Panc1 (cell line): ENCODE data around the gene SLF1. TPM values are rescaled to one million over a fixed set of nuclear protein-coding genes. Genes with fewer than 3 reads are reported as not detected.

Experiments used
- ATAC-seq: fragments of 200-7000 bp; cut with Tn5 transposase; 2 replicates; pipeline ENCODE4 v1.9.1; 2020; ENCODE audit warnings: mild to moderate bottlenecking, moderate library complexity
- BruUV-seq: library from RNA; stranded (reverse); fragments of 400-500 nt; replicated peaks from 2 replicates; lab custom pipeline; 2021; lab: Mats Ljungman, UMichigan
- CTCF ChIA-PET: fragments of 300-600 bp; sonication (Branson Sonifier 250); formaldehyde crosslinking; loops from one replicate; lab custom pipeline; 2022; ENCODE audit warnings: antibody characterized with exemption; lab: Charles Lee
- POLR2A ChIA-PET: fragments of 300-600 bp; sonication (Branson Sonifier 250); formaldehyde crosslinking; loops from one replicate; lab custom pipeline; 2022; ENCODE audit warnings: antibody characterized with exemption; lab: Charles Lee
- DNase-seq: peaks from one replicate; pipeline ENCODE4 v3.0.0-alpha.2; 2010; ENCODE audit warnings: low read depth, low spot score
- H3K27ac ChIP-seq: 2 replicates; pipeline ENCODE4 v1.5.1; 2011; ENCODE audit warnings: mild to moderate bottlenecking, low read length, inconsistent platforms
- H3K27me3 ChIP-seq: fragments of 200-500 bp; sonication (Bioruptor generic); 2 replicates; pipeline ENCODE4 v1.6.0; 2014; ENCODE audit warnings: low read length, inconsistent platforms; ENCODE audit not compliant: control insufficient read depth, insufficient read depth
- H3K36me3 ChIP-seq: fragments of 200-500 bp; sonication (Bioruptor generic); 2 replicates; pipeline ENCODE4 v1.5.1; 2014; ENCODE audit warnings: inconsistent platforms, mild to moderate bottlenecking, low read length, moderate library complexity; ENCODE audit not compliant: control insufficient read depth, insufficient read depth
- H3K4me1 ChIP-seq: 2 replicates; pipeline ENCODE4 v1.5.1; 2011; ENCODE audit warnings: inconsistent platforms, mild to moderate bottlenecking, low read length, moderate library complexity; ENCODE audit not compliant: control insufficient read depth, insufficient read depth
- H3K4me3 ChIP-seq, 2 experiments: 2 replicates each; pipeline ENCODE4 v1.5.1; 2011 to 2012; ENCODE audit warnings: low read depth in 2 of 2, low read length in 2 of 2, mild to moderate bottlenecking in 2 of 2, inconsistent platforms in 1 of 2, moderate library complexity in 1 of 2
- H3K9me3 ChIP-seq: fragments of 200-500 bp; sonication (Bioruptor generic); 2 replicates; pipeline ENCODE4 v1.5.1; 2014; ENCODE audit warnings: low read depth, mild to moderate bottlenecking, inconsistent platforms, low read length, moderate library complexity; ENCODE audit not compliant: control insufficient read depth, insufficient read depth
- CTCF ChIP-seq: fragments of 450-650 bp; IDR thresholded peaks from 2 replicates; pipeline ENCODE4 v1.5.1; 2017; ENCODE audit warnings: mild to moderate bottlenecking
- POLR2AphosphoS5 ChIP-seq: IDR thresholded peaks from 2 replicates; pipeline ENCODE4 v1.6.1; 2012; ENCODE audit warnings: mild to moderate bottlenecking, low read depth, low read length, moderate library complexity
- REST ChIP-seq, 2 experiments: IDR thresholded peaks; 2 replicates each; pipeline ENCODE4 v1.6.1; 2011 to 2012; ENCODE audit warnings: low read depth in 2 of 2, control low read depth in 1 of 2, low read length in 1 of 2, mild to moderate bottlenecking in 1 of 2, moderate library complexity in 1 of 2; ENCODE audit not compliant: insufficient read depth in 1 of 2
- SIN3A ChIP-seq: IDR thresholded peaks from 2 replicates; pipeline ENCODE4 v1.6.1; 2012; ENCODE audit warnings: low read depth, mild to moderate bottlenecking, low read length, moderate library complexity, borderline replicate concordance; ENCODE audit not compliant: insufficient read depth
- TCF7L2 ChIP-seq: IDR thresholded peaks from 2 replicates; pipeline ENCODE4 v1.6.1; 2011; ENCODE audit warnings: mild to moderate bottlenecking, low read depth, low read length, inconsistent platforms
- in situ Hi-C: cut with HindIII; loops from 2 replicates; pipeline ENCODE4 v1.10.0; 2016; ENCODE audit warnings: low sequenced_read_pairs, low pct_unique_long_range_greater_than_20kb
- intact Hi-C: fragments of 100-400 bp; cut with micrococcal nuclease; formaldehyde crosslinking; loops from one replicate; pipeline ENCODE4 v1.10.0; 2022; ENCODE audit not compliant: unreplicated experiment
- total RNA-seq: library from RNA; stranded (reverse); gene quantifications from one replicate; pipeline ENCODE4 v1.2.1, GENCODE V29; 2021; ENCODE audit not compliant: unreplicated experiment

The SLF1 gene
- total RNA-seq, 1 experiment from 2014 or later, result 9.7 TPM

- no peaks in the 10 kb centered on the region for H3K4me1 ChIP-seq
- no peak for DNase-seq
- no TSS peak for BruUV-seq
- no peak for ATAC-seq
- intact Hi-C loops, result no loop called here
- H3K27ac ChIP-seq, result no peak overlapping the region
- H3K4me3 ChIP-seq, result no peak overlapping the region
- CTCF ChIA-PET, result interaction anchor here (0.7 kb wide), 1 partner anchor 87 kb away, joined by 9 read pairs; no protein-coding TSS in a partner anchor
- TF ChIP-seq POLR2AphosphoS5 (no peak), CTCF (no peak)
- POLR2A ChIA-PET, result no interaction called here
- in situ Hi-C loops, result no loop called here
- H3K9me3 ChIP-seq, result no peaks in the 10 kb centered on the region
- H3K27me3 ChIP-seq, result no peaks in the 10 kb centered on the region
- H3K36me3 ChIP-seq, result no peaks in the 10 kb centered on the region
These were observed 54.3 kb downstream of the SLF1 start for GRCh38 chr5:94672746-94673145.

- ChIA-PET CTCF (no interaction called here), POLR2A (interaction anchor here (0.7 kb wide), 1 partner anchor 8 kb away, joined by 3 read pairs; no protein-coding TSS in a partner anchor)
- in situ Hi-C loops, result no loop called here
- no peaks in the 10 kb centered on the region; the same call in 1 of the 2 replicates for H3K36me3 ChIP-seq
- H3K27ac ChIP-seq, result no peak overlapping the region
- intact Hi-C loops, result no loop called here
- TF ChIP-seq TCF7L2 (no peak), SIN3A (no peak), REST (IDR thresholded peaks at IDR 0.05; ENCODE audit: insufficient read depth in 1 of 2, low read depth in 2 of 2, low read length in 1 of 2) (no peak), POLR2AphosphoS5 (no peak), CTCF (no peak)
- no peaks in the 10 kb centered on the region for H3K27me3 ChIP-seq
- H3K4me1 ChIP-seq, result no peaks in the 10 kb centered on the region
- no peak for ATAC-seq
- no peaks in the 10 kb centered on the region for H3K9me3 ChIP-seq
- no TSS peak for BruUV-seq
- no peak overlapping the region for H3K4me3 ChIP-seq
- DNase-seq, result no peak
These were observed 56.3 kb downstream of the SLF1 start for GRCh38 chr5:94674490-94675382.
